ENCODE results near the gene TP53I11. TPM values are rescaled to one million over a fixed set of nuclear protein-coding genes. Genes with fewer than 3 reads are reported as not detected.

TP53I11 gene
- total RNA-seq, 1 experiment from 2014 or later, result 7.7 TPM

GRCh38 chr11:44920451-44920850 lies 30.2 kb downstream of the TP53I11 start:
- no peaks in the 10 kb centered on the region for H3K27me3 ChIP-seq (replicated peaks; ENCODE audit: control insufficient read depth, insufficient read depth, low read length)
- intact Hi-C loops (cut with micrococcal nuclease; ENCODE audit: unreplicated experiment), result no loop called here
- TF ChIP-seq CTCF (IDR thresholded peaks at IDR 0.05; ENCODE audit: insufficient read depth in 1 of 2, low read depth in 1 of 2, low read length in 1 of 2, severe bottlenecking in 1 of 2, unreplicated experiment in 1 of 2), result no peak
- Mint-ChIP-seq H3K27ac (ENCODE audit: unreplicated experiment) (no peak overlapping the region), H3K36me3 (ENCODE audit: insufficient read depth, unreplicated experiment) (no peaks in the 10 kb centered on the region), H3K4me1 (ENCODE audit: low read depth, unreplicated experiment) (no peaks in the 10 kb centered on the region), H3K27me3 (ENCODE audit: insufficient read depth, unreplicated experiment) (no peaks in the 10 kb centered on the region), H3K4me3 (ENCODE audit: unreplicated experiment) (no peak overlapping the region), H3K9me3 (ENCODE audit: unreplicated experiment) (no peaks in the 10 kb centered on the region)
- H3K4me1 ChIP-seq, result no peaks in the 10 kb centered on the region
- H3K9me3 ChIP-seq, result no peaks in the 10 kb centered on the region
- H3K36me3 ChIP-seq (ENCODE audit: control insufficient read depth, insufficient read depth, low read length), result no peaks in the 10 kb centered on the region
- no TSS peak for BruUV-seq (replicated peaks)
- no peak for DNase-seq
- no peak overlapping the region for H3K4me3 ChIP-seq (ENCODE audit: low read depth, low read length)
- POLR2A ChIA-PET, result no interaction called here
- CTCF ChIA-PET, result no interaction called here

- Histone ChIP-seq H3K4me3 (ENCODE audit: low read depth, low read length) (no peak overlapping the region), H3K4me1 (no peaks in the 10 kb centered on the region), H3K36me3 (ENCODE audit: control insufficient read depth, insufficient read depth, low read length) (no peaks in the 10 kb centered on the region), H3K27me3 (replicated peaks; ENCODE audit: control insufficient read depth, insufficient read depth, low read length) (no peaks in the 10 kb centered on the region), H3K9me3 (no peaks in the 10 kb centered on the region)
- DNase-seq, result no peak
- H3K4me3 Mint-ChIP-seq (ENCODE audit: unreplicated experiment), result no peak overlapping the region
- H3K27ac Mint-ChIP-seq (ENCODE audit: unreplicated experiment), result no peak overlapping the region
- H3K9me3 Mint-ChIP-seq (ENCODE audit: unreplicated experiment), result no peaks in the 10 kb centered on the region
- H3K36me3 Mint-ChIP-seq (ENCODE audit: insufficient read depth, unreplicated experiment), result no peaks in the 10 kb centered on the region
- no peaks in the 10 kb centered on the region for H3K4me1 Mint-ChIP-seq (ENCODE audit: low read depth, unreplicated experiment)
- TF ChIP-seq CTCF (IDR thresholded peaks at IDR 0.05; ENCODE audit: insufficient read depth in 1 of 2, low read depth in 1 of 2, low read length in 1 of 2, severe bottlenecking in 1 of 2, unreplicated experiment in 1 of 2), result no peak
- intact Hi-C loops (cut with micrococcal nuclease; ENCODE audit: unreplicated experiment), result no loop called here
- ChIA-PET CTCF (no interaction called here), POLR2A (no interaction called here)
- BruUV-seq (replicated peaks), result no TSS peak
- no peaks in the 10 kb centered on the region for H3K27me3 Mint-ChIP-seq (ENCODE audit: insufficient read depth, unreplicated experiment)
These were observed 32.9 kb downstream of the TP53I11 start for GRCh38 chr11:44917741-44918140.

DNA sequence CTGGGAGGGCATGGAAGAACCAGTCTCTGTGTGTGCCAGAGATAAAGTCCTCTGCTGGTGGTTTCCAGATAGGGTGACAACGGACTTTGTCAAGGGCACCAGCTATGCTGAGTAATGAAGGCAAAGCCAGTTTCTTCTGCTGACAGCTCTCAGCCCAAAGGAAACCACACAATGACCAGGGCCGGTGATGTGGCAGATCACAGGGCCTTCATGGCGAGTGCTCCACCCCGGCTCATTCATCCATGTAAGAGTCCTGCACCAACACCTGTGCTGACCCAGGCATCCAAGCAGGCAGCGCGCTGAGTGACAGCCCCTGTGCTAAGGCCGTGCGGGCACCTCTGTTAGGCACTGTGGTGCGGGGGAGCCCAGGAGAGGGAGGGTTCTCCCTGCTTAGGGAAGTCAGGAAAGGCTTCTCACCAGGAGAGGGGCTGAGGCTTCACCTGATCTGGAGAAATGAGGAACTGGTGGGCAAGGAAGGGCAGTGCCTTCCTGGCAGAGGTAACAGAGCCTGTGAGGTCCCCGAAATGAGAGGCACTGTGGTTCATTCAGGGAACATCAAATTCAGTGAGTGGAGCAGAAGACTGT lies 33.8 kb downstream of the TP53I11 start:
- peaks cover 7% of the 10 kb centered on the region for H3K4me1 Mint-ChIP-seq (ENCODE audit: low read depth, unreplicated experiment)
- no peak for TF ChIP-seq CTCF (IDR thresholded peaks at IDR 0.05; ENCODE audit: insufficient read depth in 1 of 2, low read depth in 1 of 2, low read length in 1 of 2, severe bottlenecking in 1 of 2, unreplicated experiment in 1 of 2)
- H3K27ac Mint-ChIP-seq (ENCODE audit: unreplicated experiment), result no peak overlapping the region
- no peak for DNase-seq
- intact Hi-C loops (cut with micrococcal nuclease; ENCODE audit: unreplicated experiment), result no loop called here
- no peak overlapping the region for H3K4me3 ChIP-seq (ENCODE audit: low read depth, low read length)
- H3K36me3 ChIP-seq (ENCODE audit: control insufficient read depth, insufficient read depth, low read length), result no peaks in the 10 kb centered on the region
- no peaks in the 10 kb centered on the region for H3K27me3 Mint-ChIP-seq (ENCODE audit: insufficient read depth, unreplicated experiment)
- H3K4me1 ChIP-seq, result no peaks in the 10 kb centered on the region
- H3K4me3 Mint-ChIP-seq (ENCODE audit: unreplicated experiment), result no peak overlapping the region
- no peaks in the 10 kb centered on the region for H3K9me3 Mint-ChIP-seq (ENCODE audit: unreplicated experiment)
- BruUV-seq (replicated peaks), result no TSS peak
- no peaks in the 10 kb centered on the region for H3K36me3 Mint-ChIP-seq (ENCODE audit: insufficient read depth, unreplicated experiment)
- H3K9me3 ChIP-seq, result no peaks in the 10 kb centered on the region
- CTCF ChIA-PET, result interaction anchor here (0.6 kb wide), 1 partner anchor 8 kb away, joined by 4 read pairs; no protein-coding TSS in a partner anchor
- POLR2A ChIA-PET, result no interaction called here
- H3K27me3 ChIP-seq (replicated peaks; ENCODE audit: control insufficient read depth, insufficient read depth, low read length), result no peaks in the 10 kb centered on the region
